Dermis blood vessel endothelial cell (primary cell): ENCODE data around the gene CA9. TPM values are rescaled to one million over a fixed set of nuclear protein-coding genes. Genes with fewer than 3 reads are reported as not detected.

Source experiments
- DNase-seq: peaks from one replicate; pipeline ENCODE4 v3.0.0; 2010
- total RNA-seq: library from RNA; depleted of rRNA; stranded (reverse); fragments of >200 nt; gene quantifications from 2 replicates; pipeline ENCODE4 v1.2.3, GENCODE V29; 2014

The CA9 gene
- total RNA-seq, 1 donor from 2014 or later: not detected

DNA sequence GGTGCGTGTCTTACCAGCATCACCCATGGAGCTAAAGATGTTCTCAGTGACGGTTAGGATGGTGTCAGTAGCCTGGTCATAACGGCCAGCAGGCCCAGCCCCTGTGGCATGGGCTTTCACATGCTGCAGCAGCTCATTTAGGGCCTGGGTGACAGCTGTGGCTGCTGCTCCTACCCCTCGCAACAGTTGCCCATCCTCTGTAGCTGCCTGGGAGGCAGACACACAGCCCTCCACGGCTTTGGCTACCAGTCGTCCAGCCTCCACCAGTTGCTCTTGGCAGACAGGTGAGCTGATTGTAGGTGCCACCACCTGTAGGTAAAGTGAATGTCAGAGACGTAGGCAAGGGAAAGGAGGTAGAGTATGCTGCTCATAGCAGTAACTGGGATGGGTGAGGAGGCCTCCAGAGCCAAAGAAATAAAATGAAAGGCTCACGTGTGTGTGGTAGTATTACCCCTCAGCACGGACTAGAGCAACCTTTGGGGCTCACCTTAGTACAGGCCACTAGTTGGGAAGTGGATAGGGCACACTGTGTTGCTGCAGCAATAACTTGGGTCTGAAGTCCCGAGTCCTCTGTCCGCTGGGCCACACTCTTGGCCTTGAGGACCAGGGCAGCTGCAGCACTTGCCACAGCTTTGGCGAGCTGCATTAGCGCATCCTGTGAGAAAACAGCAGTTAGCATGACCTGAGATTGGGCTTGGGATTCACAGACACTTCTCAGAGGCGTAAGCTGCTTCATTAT, 43.6 kb downstream of the CA9 start:
- no peak for DNase-seq

DNA sequence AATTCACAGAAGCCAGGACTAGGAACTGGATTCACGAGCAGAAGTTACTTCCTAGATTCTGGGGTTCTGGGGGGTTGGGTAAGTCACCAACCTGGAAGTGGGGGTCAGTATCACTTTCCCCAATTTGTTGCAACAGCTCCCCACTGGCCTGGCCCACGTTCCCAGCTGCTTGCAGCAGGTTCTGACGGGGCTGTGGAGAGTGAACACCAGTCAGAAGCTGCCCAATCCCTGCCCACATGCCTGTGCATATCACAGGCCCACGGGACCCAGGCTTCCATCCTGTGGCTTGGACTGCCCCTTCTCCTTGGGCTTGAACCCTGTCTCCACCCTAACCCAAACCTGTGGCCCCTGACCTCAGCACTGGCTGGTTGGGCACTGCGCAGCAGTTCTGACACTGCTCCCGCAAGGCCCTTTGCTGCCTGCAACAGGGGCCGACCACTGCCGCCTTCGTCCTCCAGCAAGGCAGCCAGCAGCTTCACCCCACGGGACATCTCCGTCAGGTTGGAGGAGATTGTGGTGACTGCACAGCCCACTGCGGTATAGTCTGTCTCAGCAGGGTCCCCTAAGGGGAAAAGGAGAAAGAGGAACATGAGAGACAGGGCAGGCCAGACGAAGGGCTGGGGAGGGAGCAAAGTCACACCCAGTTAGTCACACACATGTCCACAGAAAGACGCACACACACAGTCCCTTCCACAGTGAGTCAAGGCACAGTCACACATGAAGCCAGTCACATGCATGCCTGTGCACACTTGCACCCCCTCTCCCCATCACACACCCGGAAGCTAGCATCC, 45.2 kb downstream of the CA9 start:
- DNase-seq: no peak

DNA sequence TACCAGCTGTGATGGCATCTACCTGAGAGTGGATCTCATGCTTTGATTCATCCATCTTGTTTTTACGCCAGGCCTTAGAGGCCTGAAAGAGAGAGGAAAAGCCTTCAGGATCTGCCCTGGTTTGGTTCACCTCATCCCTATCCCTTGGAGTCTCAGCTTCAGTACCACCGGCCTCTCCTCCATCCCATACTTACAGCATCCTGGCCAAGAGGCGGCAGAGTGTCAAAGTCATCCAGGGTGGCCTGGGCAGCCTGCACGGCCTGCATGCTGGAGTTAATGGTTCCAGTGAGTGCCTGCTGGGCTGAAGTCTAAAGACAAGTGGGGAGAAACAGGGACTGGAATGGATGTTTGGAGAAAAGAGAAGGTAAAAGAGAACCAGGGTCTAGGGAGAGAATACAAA, 45.8 kb downstream of the CA9 start:
- no peak for DNase-seq

DNA sequence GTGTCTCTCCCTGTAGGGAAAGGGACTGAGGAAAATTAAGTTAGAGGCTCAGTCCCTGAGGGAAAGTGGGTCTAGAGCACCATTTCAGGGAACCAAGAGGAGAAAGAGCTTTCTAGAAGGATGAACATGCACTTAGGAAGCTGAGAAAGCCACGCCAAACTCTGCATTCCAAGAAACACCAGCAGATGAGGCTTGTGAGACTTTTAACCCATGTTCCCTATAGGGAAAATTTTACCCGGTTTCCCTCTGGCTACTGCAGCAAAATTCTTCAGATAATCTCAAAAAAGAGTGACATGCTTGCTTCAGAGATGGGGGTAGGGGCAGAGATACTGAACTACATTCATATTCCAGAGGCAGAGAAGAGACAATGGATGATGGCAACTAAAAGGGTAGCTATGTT, 49.7 kb downstream of the CA9 start:
- no peak for DNase-seq

DNA sequence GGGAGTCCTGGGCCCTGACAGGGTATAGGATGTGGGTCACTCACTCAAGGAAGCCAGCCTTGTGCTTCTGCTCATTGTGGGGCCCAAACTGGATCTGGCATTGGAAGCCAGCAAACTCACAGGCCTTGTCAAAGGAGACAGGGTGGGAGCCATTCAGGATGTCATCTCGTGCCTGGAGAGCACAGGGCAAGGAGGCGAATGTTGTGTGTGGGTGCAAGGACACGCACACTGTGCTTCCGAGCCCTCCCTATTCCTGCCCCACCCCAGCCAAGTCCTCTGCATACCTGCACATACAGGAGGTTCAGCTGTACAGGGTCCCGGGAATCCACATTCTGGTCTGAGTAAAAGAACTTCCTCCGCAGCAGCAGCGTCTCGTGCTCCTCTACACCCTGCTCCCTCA, 50.2 kb downstream of the CA9 start:
- no peak for DNase-seq

DNA sequence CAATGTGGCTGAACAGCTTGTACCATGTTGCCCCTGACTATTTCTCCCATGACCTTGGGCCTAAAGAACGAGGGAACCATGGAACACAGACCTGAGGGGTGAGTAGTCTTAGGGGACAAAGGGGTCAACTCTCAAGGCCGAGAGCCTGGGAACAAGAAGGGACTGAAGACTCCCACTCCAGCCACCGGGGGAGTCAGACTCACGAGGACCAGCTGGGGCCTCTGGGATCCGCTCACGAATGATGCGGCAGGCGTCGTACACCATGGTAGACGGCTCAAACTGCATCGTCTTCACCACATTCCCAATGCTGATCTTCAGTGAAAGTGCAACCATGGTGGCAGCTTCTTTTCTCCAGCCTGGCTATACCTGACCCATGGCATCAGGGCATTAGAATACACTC, 51.6 kb downstream of the CA9 start:
- no peak for DNase-seq

DNA sequence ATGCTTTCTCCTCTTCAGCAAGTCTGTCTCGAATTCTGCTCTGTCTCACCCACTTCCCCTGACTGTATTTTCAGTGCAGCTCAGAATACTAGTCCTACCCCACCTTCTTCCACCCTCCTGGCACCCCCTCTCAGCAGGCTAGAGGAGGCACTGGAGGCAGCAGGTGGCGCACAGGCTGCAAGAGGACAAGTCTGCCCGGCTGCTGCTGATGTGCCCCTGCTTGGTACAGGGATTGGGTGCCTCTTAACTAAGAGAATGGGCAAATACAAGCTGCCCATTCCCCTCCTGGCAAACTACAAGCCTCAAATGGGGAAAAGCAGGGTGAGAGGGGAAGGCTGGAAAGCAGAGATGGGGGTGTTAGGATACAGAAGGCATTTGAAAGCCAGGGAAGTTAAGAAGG, 53.2 kb downstream of the CA9 start:
- peak; percentile 72 for DNase-seq

DNA sequence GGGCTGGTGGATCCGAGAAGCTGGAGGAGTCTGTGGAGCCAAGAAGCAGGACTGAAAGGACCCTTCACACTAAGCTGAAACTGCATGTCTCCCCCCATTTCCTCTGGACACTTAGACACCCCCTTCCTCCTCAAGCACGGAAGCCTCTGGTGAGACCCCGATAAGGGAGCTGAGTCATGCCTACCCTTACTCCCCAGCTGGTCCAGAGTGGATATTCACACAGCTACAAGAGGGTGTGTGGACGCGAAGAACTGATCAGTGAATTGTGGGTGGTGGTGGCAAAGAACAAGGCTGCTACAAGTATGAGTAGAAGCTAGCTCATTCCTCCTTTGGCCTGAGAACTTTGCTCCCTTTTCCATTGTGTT, 53.9 kb downstream of the CA9 start:
- no peak for DNase-seq

DNA sequence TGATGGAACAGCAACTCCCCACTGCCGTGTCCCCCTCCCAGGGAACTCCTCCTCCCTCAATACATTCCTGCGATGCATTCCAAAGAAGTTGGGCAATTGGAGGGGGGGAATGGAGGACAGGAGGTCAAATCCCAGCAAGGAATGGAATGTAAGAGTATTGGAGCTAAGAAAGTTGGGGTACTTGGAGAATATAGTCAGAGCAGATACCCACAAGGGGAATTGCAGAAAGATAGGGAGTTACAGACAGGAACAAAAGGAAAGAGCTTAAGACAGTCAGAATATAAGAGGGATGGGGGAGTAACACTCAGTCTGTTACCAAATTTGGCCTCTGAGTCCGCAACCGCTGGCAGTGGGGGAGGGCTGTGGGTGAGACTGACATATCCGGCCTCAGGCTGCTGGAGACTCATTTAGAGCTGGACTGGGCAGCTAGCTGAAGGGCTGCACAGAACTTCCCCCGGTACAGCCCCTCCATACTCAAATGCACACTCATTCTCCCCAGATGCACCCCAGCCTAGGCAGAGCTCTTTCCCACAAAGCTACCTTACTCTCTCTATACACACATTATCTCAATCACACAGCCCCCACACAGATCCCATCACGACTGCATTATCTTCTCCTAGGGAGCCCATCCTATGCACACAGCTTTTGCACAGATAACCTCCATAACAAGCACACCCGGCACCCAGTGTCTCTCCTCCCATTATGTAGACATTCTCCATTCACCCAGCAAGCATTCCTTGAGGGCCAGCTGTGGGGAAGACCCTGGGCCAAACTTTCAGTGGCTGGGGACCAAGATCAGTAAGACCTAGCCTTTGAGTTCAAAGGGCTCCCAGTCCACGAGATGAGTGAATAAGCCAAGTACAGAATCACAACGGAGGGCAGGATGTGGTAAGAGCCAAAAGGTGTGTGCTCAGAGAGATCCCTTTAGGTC, 54.6 kb downstream of the CA9 start:
- peak; percentile 78 for DNase-seq

DNA sequence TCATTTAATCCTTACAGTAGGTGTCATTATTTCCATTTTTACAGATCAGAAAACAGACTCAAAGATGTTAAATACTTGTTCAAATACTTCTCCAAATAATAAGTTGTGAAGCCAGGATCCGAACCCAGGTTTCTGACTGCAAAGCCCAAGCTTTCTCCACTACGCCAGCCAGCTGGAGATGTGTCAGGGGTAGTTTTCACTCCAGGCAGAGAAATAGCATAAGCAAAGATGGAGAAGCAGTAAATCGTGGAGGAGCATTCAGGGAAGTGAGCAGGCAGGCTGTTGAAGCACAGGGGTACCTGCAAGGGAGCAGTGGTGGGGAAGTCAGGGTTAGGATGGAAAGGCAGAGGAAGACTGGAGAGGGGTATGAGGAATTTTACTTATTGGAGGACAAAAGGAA, 55.4 kb downstream of the CA9 start:
- DNase-seq: no peak

DNA sequence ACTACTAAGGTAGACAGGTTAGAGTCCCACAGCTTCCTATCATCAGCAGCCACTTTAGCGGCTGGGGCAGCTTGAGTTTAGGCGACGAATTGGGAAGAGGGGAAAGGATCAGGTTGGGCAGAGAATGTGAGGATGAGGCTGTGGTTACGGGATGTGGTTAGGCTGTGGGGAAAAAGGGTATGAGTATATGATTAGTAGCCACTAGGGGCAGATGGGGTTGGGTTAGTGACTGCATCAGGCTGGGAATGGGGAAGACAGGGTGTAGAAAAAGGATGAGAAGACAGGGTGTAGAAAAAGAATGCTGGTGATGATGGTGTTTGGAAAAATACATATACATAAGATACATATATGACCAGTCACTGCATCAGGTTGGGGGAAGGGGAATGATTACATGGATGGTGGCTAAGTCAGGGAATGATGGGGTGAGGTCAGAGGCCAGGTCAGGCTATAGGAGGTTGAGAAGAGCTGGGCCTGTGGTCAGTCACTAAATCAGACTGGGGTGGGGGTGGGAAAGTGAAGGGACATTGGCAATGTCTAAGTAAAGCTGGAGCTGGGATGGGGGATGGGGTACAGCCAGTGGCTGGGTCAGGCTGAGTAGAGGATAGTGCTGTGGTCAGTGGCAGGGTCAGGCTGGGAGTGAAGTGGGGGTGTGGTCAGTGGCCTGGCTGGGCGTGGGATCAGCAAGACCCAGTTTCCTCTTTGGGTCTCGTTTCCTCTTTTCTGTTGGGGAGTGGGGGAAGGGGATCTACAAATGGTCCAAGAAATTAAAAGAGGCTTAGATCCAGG, 56.2 kb downstream of the CA9 start:
- DNase-seq: peak; percentile 70

DNA sequence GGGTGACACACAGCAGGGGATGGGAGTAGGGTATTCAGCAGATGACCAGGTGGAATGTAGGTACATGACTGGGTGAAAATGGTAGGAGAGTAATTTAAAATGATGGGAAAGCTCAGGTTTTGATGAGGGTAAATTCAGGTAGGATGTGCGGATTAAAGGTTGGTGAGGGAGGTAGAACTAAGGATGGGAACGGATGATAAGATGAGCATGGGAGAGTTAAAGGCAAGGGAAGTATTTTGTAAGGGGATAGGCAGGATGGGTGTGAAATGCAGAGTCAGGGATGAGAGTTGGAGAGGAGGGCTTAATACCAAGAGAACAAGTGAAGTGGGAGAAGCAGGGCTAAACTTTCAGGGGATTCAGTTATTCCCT, 56.7 kb downstream of the CA9 start:
- DNase-seq: no peak

Other genes with a start within 250 kb of the CA9 start
- gene RUSC2, start 183.8 kb upstream of the CA9 start, total RNA-seq: 15.8 and 24.5 TPM in 2 replicates
- 8.7 and 11.6 TPM in 2 replicates for gene TESK1, start 68.7 kb upstream of the CA9 start, total RNA-seq
- 0.14 TPM in 1 of 2 replicates, not detected in the other for gene CD72, start 55.5 kb upstream of the CA9 start, total RNA-seq
- gene SIT1, start 23.0 kb upstream of the CA9 start, total RNA-seq: not detected in 2 replicates
- gene RMRP, start 15.9 kb upstream of the CA9 start, total RNA-seq: 9,128 and 10,291 TPM in 2 replicates
- 8.5 and 12.4 TPM in 2 replicates for gene CCDC107, start 15.6 kb upstream of the CA9 start, total RNA-seq
- gene ARHGEF39, start 8.7 kb upstream of the CA9 start, total RNA-seq: 0.34 and 3.1 TPM in 2 replicates
- gene TPM2, start 16.0 kb downstream of the CA9 start, total RNA-seq: 10.2 and 19.6 TPM in 2 replicates
- 250 and 670 TPM in 2 replicates for gene TLN1, start 58.3 kb downstream of the CA9 start, total RNA-seq
- 57.5 and 66.5 TPM in 2 replicates for gene CREB3, start 58.7 kb downstream of the CA9 start, total RNA-seq
- gene GBA2, start 75.3 kb downstream of the CA9 start, total RNA-seq: 95.2 and 121 TPM in 2 replicates
- 10.6 and 20.7 TPM in 2 replicates for gene RGP1, start 75.4 kb downstream of the CA9 start, total RNA-seq
- gene MSMP, start 80.3 kb downstream of the CA9 start, total RNA-seq: 42.5 and 66.8 TPM in 2 replicates
- 2.7 and 10.8 TPM in 2 replicates for gene NPR2, start 117.7 kb downstream of the CA9 start, total RNA-seq
- 0.19 TPM in 1 of 2 replicates, not detected in the other for gene SPAG8, start 138.3 kb downstream of the CA9 start, total RNA-seq
- gene HINT2, start 141.1 kb downstream of the CA9 start, total RNA-seq: 5.8 and 11.5 TPM in 2 replicates
- gene FAM221B, start 154.8 kb downstream of the CA9 start, total RNA-seq: not detected in 2 replicates
- under 0.01 and 0.23 TPM in 2 replicates for gene TMEM8B, start 155.3 kb downstream of the CA9 start, total RNA-seq
- not detected in 2 replicates for gene OR13J1, start 196.5 kb downstream of the CA9 start, total RNA-seq
- gene HRCT1, start 232.3 kb downstream of the CA9 start, total RNA-seq: 0.93 and 2.6 TPM in 2 replicates
- 3.2 and 3.8 TPM in 2 replicates for gene SPAAR, start 235.6 kb downstream of the CA9 start, total RNA-seq